SK-N-SH (cell line): ENCODE data around the gene LRMDA. TPM values are rescaled to one million over a fixed set of nuclear protein-coding genes. Genes with fewer than 3 reads are reported as not detected.

ENCODE experiments used
- CTCF ChIA-PET: fragments of 300-600, 350-600 bp; formaldehyde crosslinking; extraction: SDS; loops from one replicate; lab custom pipeline; 2021; lab: Yijun Ruan, JAX
- POLR2A ChIA-PET: fragments of 350-600 bp; sonication (Branson Sonifier 250); formaldehyde crosslinking; extraction: SDS; loops from one replicate; lab custom pipeline; 2020; ENCODE audit warnings: antibody characterized with exemption, inconsistent platforms; lab: Yijun Ruan, JAX
- DNase-seq: peaks from one replicate; pipeline ENCODE4 v3.0.0; 2012
- H2AFZ ChIP-seq: fragments of 200-600 bp; sonication (generic); 2 replicates; pipeline ENCODE4 v1.8.1; 2016; ENCODE audit warnings: antibody characterized with exemption, mild to moderate bottlenecking, low read depth
- H3F3A ChIP-seq: fragments of 200-600 bp; sonication (generic); replicated peaks from 2 replicates; pipeline ENCODE3; 2016; ENCODE audit warnings: antibody characterized with exemption, mild to moderate bottlenecking; ENCODE audit not compliant: insufficient read depth
- H3K27ac ChIP-seq, 2 experiments: fragments of 200-500 bp in 1 of 2; fragments of 200-600 bp in 1 of 2; sonication (Bioruptor generic) in 1 of 2; sonication (generic), shearing (Covaris generic) in 1 of 2; 2 replicates each; pipeline versions ENCODE4 v1.5.1 to v1.6.1; 2014 to 2016; ENCODE audit warnings: low read depth in 2 of 2, inconsistent platforms in 1 of 2, low read length in 1 of 2, mild to moderate bottlenecking in 1 of 2, mixed read lengths in 1 of 2
- H3K27me3 ChIP-seq: fragments of 200-600 bp; sonication (generic), shearing (Covaris generic); 2 replicates; pipeline ENCODE4 v1.6.1; 2016; ENCODE audit warnings: mixed run types; ENCODE audit not compliant: insufficient read depth
- H3K36me3 ChIP-seq, 2 experiments: fragments of 200-500 bp in 1 of 2; fragments of 200-600 bp in 1 of 2; sonication (Bioruptor generic) in 1 of 2; sonication (generic) in 1 of 2; replicated peaks in 1 of 2; 2 replicates each; pipeline versions ENCODE3 to v1.5.1; 2014 to 2016; ENCODE audit warnings: low read length in 1 of 2, mild to moderate bottlenecking in 1 of 2; ENCODE audit not compliant: insufficient read depth in 2 of 2, control insufficient read depth in 1 of 2
- H3K4me1 ChIP-seq, 2 experiments: fragments of 200-500 bp in 1 of 2; fragments of 200-600 bp in 1 of 2; sonication (Bioruptor generic) in 1 of 2; sonication (generic), shearing (Covaris generic) in 1 of 2; 2 replicates each; pipeline versions ENCODE4 v1.5.1 to v1.6.1; 2014 to 2016; ENCODE audit warnings: low read depth in 1 of 2, low read length in 1 of 2, mixed run types in 1 of 2; ENCODE audit not compliant: insufficient read depth in 2 of 2, control insufficient read depth in 1 of 2
- H3K4me2 ChIP-seq: fragments of 200-600 bp; sonication (generic), shearing (Covaris generic); 2 replicates; pipeline ENCODE4 v1.6.1; 2017; ENCODE audit warnings: mixed run types
- H3K4me3 ChIP-seq, 2 experiments: fragments of 200-500 bp in 1 of 2; fragments of 200-600 bp in 1 of 2; sonication (Bioruptor generic) in 1 of 2; sonication (generic), shearing (Covaris generic) in 1 of 2; 2 replicates each; pipeline versions ENCODE4 v1.5.1 to v1.8.1; 2014 to 2016; ENCODE audit warnings: low read depth in 2 of 2, inconsistent platforms in 1 of 2, low read length in 1 of 2, mild to moderate bottlenecking in 1 of 2, mixed read lengths in 1 of 2, moderate library complexity in 1 of 2
- H3K79me2 ChIP-seq: fragments of 200-600 bp; sonication (generic); 2 replicates; pipeline ENCODE4 v1.8.1; 2017; ENCODE audit warnings: mild to moderate bottlenecking; ENCODE audit not compliant: insufficient read depth
- H3K9ac ChIP-seq: fragments of 200-600 bp; sonication (generic); 2 replicates; pipeline ENCODE4 v1.6.1; 2017; ENCODE audit warnings: mixed run types
- H3K9me2 ChIP-seq: fragments of 200-600 bp; sonication (generic); 2 replicates; pipeline ENCODE4 v1.6.1; 2017; ENCODE audit warnings: mixed run types
- H3K9me3 ChIP-seq: fragments of 200-600 bp; sonication (generic); 2 replicates; pipeline ENCODE4 v1.6.1; 2017; ENCODE audit warnings: mixed run types, mild to moderate bottlenecking, moderate library complexity
- H4K20me1 ChIP-seq: fragments of 200-600 bp; sonication (generic); 2 replicates; pipeline ENCODE4 v1.6.1; 2017; ENCODE audit warnings: mild to moderate bottlenecking, mixed run types; ENCODE audit not compliant: insufficient read depth
- CHD2 ChIP-seq: fragments of 150-350 bp; IDR thresholded peaks from 2 replicates; pipeline ENCODE4 v1.6.1; 2018; ENCODE audit warnings: low read length; ENCODE audit not compliant: partially characterized antibody
- ELF1 ChIP-seq: IDR thresholded peaks from 2 replicates; pipeline ENCODE4 v1.4.0; 2012
- EP300 ChIP-seq, 2 experiments: IDR thresholded peaks; 2 replicates each; pipeline versions ENCODE4 v1.4.0 to v1.6.1; 2012; ENCODE audit warnings: borderline replicate concordance in 1 of 2, low read depth in 1 of 2, low read length in 1 of 2
- EZH2phosphoT487 ChIP-seq: fragments of 200-600 bp; sonication (generic); IDR thresholded peaks from 2 replicates; pipeline ENCODE4 v1.6.1; 2017; ENCODE audit warnings: low read depth, mixed run types, mild to moderate bottlenecking, antibody characterized with exemption, moderate library complexity, borderline replicate concordance
- FOXM1 ChIP-seq: IDR thresholded peaks from 2 replicates; pipeline ENCODE4 v1.4.0; 2012; ENCODE audit warnings: low read depth, mild to moderate bottlenecking
- GABPA ChIP-seq: IDR thresholded peaks from 2 replicates; pipeline ENCODE4 v1.4.0; 2012; ENCODE audit warnings: low read depth, mild to moderate bottlenecking
- GATA2 ChIP-seq: sonication (generic); formaldehyde crosslinking; IDR thresholded peaks from 2 replicates; pipeline ENCODE4 v1.5.0; 2020; ENCODE audit warnings: mild to moderate bottlenecking, missing genetic modification reagents
- JUND ChIP-seq: IDR thresholded peaks from 2 replicates; pipeline ENCODE4 v1.4.0; 2012
- MEF2A ChIP-seq: IDR thresholded peaks from 2 replicates; pipeline ENCODE4 v1.4.0; 2012; ENCODE audit warnings: low read depth, borderline replicate concordance
- NFIC ChIP-seq: IDR thresholded peaks from 2 replicates; pipeline ENCODE4 v1.4.0; 2012; ENCODE audit warnings: borderline replicate concordance
- NRF1 ChIP-seq: IDR thresholded peaks from 2 replicates; pipeline ENCODE4 v1.6.1; 2012; ENCODE audit warnings: low read depth, mild to moderate bottlenecking, low read length
- POLR2AphosphoS5 ChIP-seq: IDR thresholded peaks from 2 replicates; pipeline ENCODE4 v1.6.1; 2012; ENCODE audit warnings: low read depth, low read length
- RCOR1 ChIP-seq: fragments of 150-350 bp; IDR thresholded peaks from 2 replicates; pipeline ENCODE4 v1.6.1; 2017; ENCODE audit warnings: antibody characterized with exemption, low read length
- RFX5 ChIP-seq: IDR thresholded peaks from 2 replicates; pipeline ENCODE4 v1.6.1; 2012; ENCODE audit warnings: mild to moderate bottlenecking, improper control_type of control experiment, low read length
- RXRA ChIP-seq: IDR thresholded peaks from 2 replicates; pipeline ENCODE4 v1.4.0; 2012; ENCODE audit warnings: low read depth, mild to moderate bottlenecking, borderline replicate concordance
- SIN3A ChIP-seq: IDR thresholded peaks from 2 replicates; pipeline ENCODE4 v1.6.1; 2012; ENCODE audit warnings: low read depth, mild to moderate bottlenecking, low read length, moderate library complexity, borderline replicate concordance
- SMC3 ChIP-seq: IDR thresholded peaks from 2 replicates; pipeline ENCODE4 v1.6.1; 2012; ENCODE audit warnings: low read depth, low read length, improper control_type of control experiment
- TEAD4 ChIP-seq: IDR thresholded peaks from 2 replicates; pipeline ENCODE4 v1.4.0; 2012; ENCODE audit warnings: mild to moderate bottlenecking, borderline replicate concordance; ENCODE audit not compliant: insufficient read depth
- USF2 ChIP-seq: fragments of 150-350 bp; IDR thresholded peaks from 2 replicates; pipeline ENCODE4 v1.6.1; 2017; ENCODE audit warnings: antibody characterized with exemption, low read length, low read depth, borderline replicate concordance
- YY1 ChIP-seq: IDR thresholded peaks from 2 replicates; pipeline ENCODE4 v1.4.0; 2012; ENCODE audit warnings: low read depth, mild to moderate bottlenecking
- WGBS: methylation state at CpG from one replicate; pipeline ENCODE4 v1.1.6; 2017; ENCODE audit warnings: low lambda C conversion rate; 5-methylcytosine and 5-hydroxymethylcytosine counted together
- polyA plus RNA-seq, 3 experiments: library from polyadenylated mRNA; depleted of rRNA; stranded (reverse); fragments of >200 nt; gene quantifications; 2 replicates each; pipeline ENCODE4 v1.2.3, GENCODE V29; 2012
- TF ChIP-seq, protein P1 (sequence below): fragments of 200-600 bp; sonication (generic); IDR thresholded peaks from 2 replicates; pipeline ENCODE4 v1.6.1; 2017; ENCODE audit warnings: antibody characterized with exemption, mild to moderate bottlenecking, moderate library complexity
- TF ChIP-seq, protein P2 (sequence below): IDR thresholded peaks from 2 replicates; pipeline ENCODE4 v1.4.0; 2012; ENCODE audit warnings: low read depth

LRMDA gene
- polyA plus RNA-seq, 1 of the 3 experiments (the other 2 are of a cell fraction): 0.95 TPM

DNA sequence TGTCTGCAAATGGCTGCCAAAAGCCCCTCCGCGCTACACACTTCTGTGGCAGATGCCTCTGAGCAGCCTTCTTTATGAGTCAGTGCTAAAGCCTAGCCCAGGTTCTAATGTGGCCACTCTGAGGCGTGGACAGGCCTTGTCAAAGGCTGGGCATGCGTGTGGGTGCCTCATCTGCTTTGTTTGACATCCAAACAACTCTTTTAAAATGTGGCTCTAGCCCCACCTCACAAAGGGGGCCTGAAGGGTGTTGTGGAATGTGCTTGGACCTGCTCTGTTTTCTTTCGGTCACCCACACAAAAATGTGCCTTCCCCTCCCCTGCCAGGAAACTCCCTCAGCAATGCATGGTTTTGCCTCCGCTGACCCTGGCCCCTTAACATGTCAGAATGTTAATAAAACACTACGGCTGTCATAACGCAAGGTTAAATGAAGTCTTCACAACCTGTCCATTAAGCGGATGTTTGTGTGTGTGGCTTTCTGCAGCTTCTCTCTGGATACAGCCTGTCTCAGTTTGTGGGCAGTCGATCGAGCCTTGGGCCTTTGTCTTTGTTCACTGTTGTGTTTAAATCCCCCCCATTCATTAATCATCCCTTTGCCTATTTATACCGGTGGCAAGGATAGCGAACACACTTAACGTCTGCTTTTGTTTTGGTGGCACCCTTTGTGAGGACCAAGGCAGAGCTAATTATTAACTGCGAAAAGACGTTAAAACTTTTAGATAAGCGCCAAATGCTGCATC is 718.9 kb downstream of the LRMDA start:
- Histone ChIP-seq H3K79me2 (no peaks in the 10 kb centered on the region), H4K20me1 (no peaks in the 10 kb centered on the region)
- TF ChIP-seq EZH2phosphoT487 (no peak), YY1 (no peak), JUND (no peak), CHD2 (no peak), GABPA (no peak), SMC3 (no peak), GATA2 (no peak), EP300 (IDR thresholded peaks at IDR 0.05; ENCODE audit: borderline replicate concordance in 1 of 2, low read depth in 1 of 2, low read length in 1 of 2) (no peak), NRF1 (no peak), ELF1 (no peak)
- TF ChIP-seq, protein P1, sequence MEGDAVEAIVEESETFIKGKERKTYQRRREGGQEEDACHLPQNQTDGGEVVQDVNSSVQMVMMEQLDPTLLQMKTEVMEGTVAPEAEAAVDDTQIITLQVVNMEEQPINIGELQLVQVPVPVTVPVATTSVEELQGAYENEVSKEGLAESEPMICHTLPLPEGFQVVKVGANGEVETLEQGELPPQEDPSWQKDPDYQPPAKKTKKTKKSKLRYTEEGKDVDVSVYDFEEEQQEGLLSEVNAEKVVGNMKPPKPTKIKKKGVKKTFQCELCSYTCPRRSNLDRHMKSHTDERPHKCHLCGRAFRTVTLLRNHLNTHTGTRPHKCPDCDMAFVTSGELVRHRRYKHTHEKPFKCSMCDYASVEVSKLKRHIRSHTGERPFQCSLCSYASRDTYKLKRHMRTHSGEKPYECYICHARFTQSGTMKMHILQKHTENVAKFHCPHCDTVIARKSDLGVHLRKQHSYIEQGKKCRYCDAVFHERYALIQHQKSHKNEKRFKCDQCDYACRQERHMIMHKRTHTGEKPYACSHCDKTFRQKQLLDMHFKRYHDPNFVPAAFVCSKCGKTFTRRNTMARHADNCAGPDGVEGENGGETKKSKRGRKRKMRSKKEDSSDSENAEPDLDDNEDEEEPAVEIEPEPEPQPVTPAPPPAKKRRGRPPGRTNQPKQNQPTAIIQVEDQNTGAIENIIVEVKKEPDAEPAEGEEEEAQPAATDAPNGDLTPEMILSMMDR: no peak
- TF ChIP-seq, all 33 proteins: peak for 0
- Histone ChIP-seq H3K4me2 (no peak overlapping the region), H3F3A (no peaks in the 10 kb centered on the region), H3K4me3 (no peak overlapping the region), H3K4me1 (no peaks in the 10 kb centered on the region; a peak in 1 of 4 replicates), H3K9me3 (no peaks in the 10 kb centered on the region), H3K9me2 (no peaks in the 10 kb centered on the region), H3K27me3 (no peaks in the 10 kb centered on the region), H2AFZ (no peak overlapping the region), H3K27ac (no peak overlapping the region), H3K36me3 (peaks cover 0 to 4% of the 10 kb centered on the region in 2 experiments), H3K9ac (no peak overlapping the region)
- DNase-seq: no peak
- WGBS: 91% methylated on average over 15 of the region's 17 CpGs
- POLR2A ChIA-PET: no interaction called here
- CTCF ChIA-PET: interaction anchor here (1.3 to 1.4 kb wide), 2 partner anchors 16 to 29 kb away, joined by 3 read pairs; no protein-coding TSS in a partner anchor

DNA sequence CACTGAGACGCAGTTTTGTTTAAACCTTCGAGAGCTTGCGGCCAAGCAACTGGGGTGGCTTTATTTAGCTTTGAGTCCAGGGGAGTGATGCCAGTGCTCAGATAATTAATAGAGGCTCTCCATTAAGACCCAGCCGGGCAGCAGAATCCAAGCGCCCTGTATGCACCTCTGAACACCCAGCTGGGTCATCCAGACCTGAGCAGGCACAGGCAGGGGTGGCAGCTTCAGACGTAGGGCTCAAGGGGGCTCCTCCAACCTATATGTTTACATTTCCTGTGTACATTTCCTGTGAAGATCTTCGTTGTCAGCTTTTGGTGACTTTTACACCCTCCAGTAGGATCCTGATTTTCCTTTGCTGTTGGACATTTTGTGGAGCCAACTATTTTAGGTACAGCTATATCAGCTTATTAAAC is 719.5 kb downstream of the LRMDA start:
- CTCF ChIA-PET: interaction anchor here (1.3 kb wide), 1 partner anchor 16 kb away, joined by 3 read pairs; no protein-coding TSS in a partner anchor
- H2AFZ ChIP-seq: no peak overlapping the region
- no peak overlapping the region for H3K27ac ChIP-seq

More for the DNA sequence above, 719.5 kb downstream of the LRMDA start:
- Histone ChIP-seq H3K9me3 (no peaks in the 10 kb centered on the region), H3F3A (no peaks in the 10 kb centered on the region), H3K4me1 (no peaks in the 10 kb centered on the region; a peak in 1 of 4 replicates), H4K20me1 (no peaks in the 10 kb centered on the region), H3K79me2 (no peaks in the 10 kb centered on the region), H3K4me2 (no peak overlapping the region), H3K9ac (no peak overlapping the region), H3K27me3 (no peaks in the 10 kb centered on the region), H3K36me3 (peaks cover 0 to 4% of the 10 kb centered on the region in 2 experiments), H3K4me3 (no peak overlapping the region), H3K9me2 (no peaks in the 10 kb centered on the region)
- POLR2A ChIA-PET: no interaction called here
- 83% methylated on average over 7 of the region's 7 CpGs for WGBS
- TF ChIP-seq SIN3A: no peak
- no peak for TF ChIP-seq MEF2A
- no peak for TF ChIP-seq NFIC
- TF ChIP-seq POLR2AphosphoS5: no peak
- TF ChIP-seq GABPA: no peak
- no peak for TF ChIP-seq USF2
- no peak for TF ChIP-seq RCOR1
- no peak for TF ChIP-seq RFX5
- no peak for TF ChIP-seq RXRA
- TF ChIP-seq, protein P2, sequence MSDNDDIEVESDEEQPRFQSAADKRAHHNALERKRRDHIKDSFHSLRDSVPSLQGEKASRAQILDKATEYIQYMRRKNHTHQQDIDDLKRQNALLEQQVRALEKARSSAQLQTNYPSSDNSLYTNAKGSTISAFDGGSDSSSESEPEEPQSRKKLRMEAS: no peak
- TF ChIP-seq TEAD4: no peak
- TF ChIP-seq FOXM1: no peak
- no peak for DNase-seq
